DND-41 (cell line): ENCODE measurements around the gene RHEX.
"Not testable (repeated sequence)": the region's sequence is repeated elsewhere in the genome, so short reads cannot be mapped to it uniquely, and the experiment has no call there.

Experiments used
- ATAC-seq: fragments of 200-7000 bp; cut with Tn5 transposase; 3 replicates; pipeline ENCODE4 v1.9.1; 2021; ENCODE audit warnings: low read depth; ENCODE audit not compliant: insufficient read depth
- DNase-seq: peaks from one replicate; pipeline ENCODE4 v3.0.0-alpha.2; 2020
- H2AFZ ChIP-seq: 2 replicates; pipeline ENCODE4 v1.6.0; 2012; ENCODE audit warnings: low read depth, low read length
- H3K27ac ChIP-seq: 2 replicates; pipeline ENCODE4 v1.5.1; 2012; ENCODE audit warnings: low read length, inconsistent platforms
- H3K27me3 ChIP-seq: fragments of 200-600 bp; sonication (generic); 2 replicates; pipeline ENCODE4 v1.6.0; 2012; ENCODE audit warnings: low read length, mild to moderate bottlenecking, inconsistent platforms; ENCODE audit not compliant: insufficient read depth, poor library complexity
- H3K36me3 ChIP-seq: 2 replicates; pipeline ENCODE4 v1.5.1; 2012; ENCODE audit warnings: low read length, inconsistent platforms; ENCODE audit not compliant: insufficient read depth
- H3K4me1 ChIP-seq: 2 replicates; pipeline ENCODE4 v1.5.1; 2012; ENCODE audit warnings: mild to moderate bottlenecking, low read length; ENCODE audit not compliant: insufficient read depth
- H3K4me2 ChIP-seq: 2 replicates; pipeline ENCODE4 v1.6.0; 2012; ENCODE audit warnings: mild to moderate bottlenecking, moderate library complexity, low read length, inconsistent platforms; ENCODE audit not compliant: insufficient read depth
- H3K4me3 ChIP-seq, 2 experiments: fragments of 200-600 bp in 1 of 2; shearing (Covaris generic) in 1 of 2; 2 replicates each; pipeline ENCODE4 v1.5.1; 2012 to 2016; ENCODE audit warnings: inconsistent platforms in 2 of 2, low read length in 2 of 2, mild to moderate bottlenecking in 2 of 2, low read depth in 1 of 2, moderate library complexity in 1 of 2
- H3K79me2 ChIP-seq: 2 replicates; pipeline ENCODE4 v1.6.0; 2012; ENCODE audit warnings: low read length, inconsistent platforms; ENCODE audit not compliant: insufficient read depth
- H3K9ac ChIP-seq: 2 replicates; pipeline ENCODE4 v1.6.0; 2012; ENCODE audit warnings: low read depth, mild to moderate bottlenecking, inconsistent platforms, low read length, moderate library complexity
- H3K9me3 ChIP-seq: 2 replicates; pipeline ENCODE4 v1.5.1; 2012; ENCODE audit warnings: low read length, moderate library complexity, mild to moderate bottlenecking, inconsistent platforms; ENCODE audit not compliant: insufficient read depth, severe bottlenecking
- H4K20me1 ChIP-seq: 2 replicates; pipeline ENCODE4 v1.6.0; 2012; ENCODE audit warnings: low read length; ENCODE audit not compliant: insufficient read depth
- EZH2 ChIP-seq: IDR thresholded peaks from 3 replicates; pipeline ENCODE4 v1.6.1; 2012; ENCODE audit warnings: borderline replicate concordance, low read depth, mild to moderate bottlenecking, moderate library complexity, low read length, inconsistent platforms; ENCODE audit not compliant: severe bottlenecking
- TF ChIP-seq, protein P1 (sequence below): IDR thresholded peaks from 2 replicates; pipeline ENCODE4 v1.5.1; 2012; ENCODE audit warnings: borderline replicate concordance, low read length, moderate library complexity, mild to moderate bottlenecking; ENCODE audit not compliant: poor library complexity, severe bottlenecking; ENCODE audit errors: extremely low read depth

The RHEX gene

DNA sequence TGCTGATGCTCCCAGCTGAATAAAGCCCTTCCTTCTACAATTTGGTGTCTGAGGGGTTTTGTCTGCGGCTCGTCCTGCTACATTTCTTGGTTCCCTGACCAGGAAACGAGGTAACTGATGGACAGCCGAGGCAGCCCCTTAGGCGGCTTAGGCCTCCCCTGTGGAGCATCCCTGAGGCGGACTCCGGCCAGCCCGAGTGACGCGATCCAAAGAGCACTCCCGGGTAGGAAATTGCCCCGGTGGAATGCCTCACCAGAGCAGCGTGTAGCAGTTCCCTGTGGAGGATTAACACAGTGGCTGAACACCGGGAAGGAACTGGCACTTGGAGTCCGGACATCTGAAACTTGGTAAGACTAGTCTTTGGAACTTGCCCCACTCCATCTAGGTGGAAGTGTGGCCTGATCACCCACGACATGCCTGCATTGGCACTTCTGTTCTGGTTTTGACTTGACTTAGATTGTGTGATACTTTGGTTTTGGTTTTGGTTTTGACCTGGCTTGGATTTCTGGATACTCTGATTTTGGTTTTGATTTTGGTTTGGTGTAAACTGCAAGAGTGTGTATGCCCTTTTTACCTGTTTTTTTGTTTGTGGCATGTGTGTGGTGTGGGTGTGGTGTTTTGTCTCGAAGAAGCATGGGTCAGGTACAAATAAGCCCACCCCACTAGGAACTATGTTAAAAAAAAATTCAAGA, at the start of gene RHEX:
TSS of gene RHEX (plus strand) at position 255 of the 692 bp plus-strand sequence. CDS start 44,656 bp downstream, outside the sequence.
- H3K79me2 ChIP-seq, H2AFZ ChIP-seq, H3K4me3 ChIP-seq, H3K4me2 ChIP-seq, H3K4me1 ChIP-seq, ATAC-seq, H3K9ac ChIP-seq, DNase-seq, H3K27ac ChIP-seq, H4K20me1 ChIP-seq, H3K9me3 ChIP-seq, H3K36me3 ChIP-seq: not testable (repeated sequence)
- H3K27me3 ChIP-seq = peaks cover 15% of the 10 kb centered on the region

GRCh38 chr1:206003854-206004800, 48.8 kb upstream of the RHEX start:
- DNase-seq = no peak
- Histone ChIP-seq H3K27me3 (no peaks in the 10 kb centered on the region), H3K9me3 (no peaks in the 10 kb centered on the region), H4K20me1 (no peaks in the 10 kb centered on the region), H3K9ac (no peak overlapping the region), H3K4me3 (no peak overlapping the region), H3K27ac (no peak overlapping the region), H3K4me1 (no peaks in the 10 kb centered on the region), H3K36me3 (no peaks in the 10 kb centered on the region), H3K79me2 (no peaks in the 10 kb centered on the region), H3K4me2 (no peak overlapping the region), H2AFZ (no peak overlapping the region)
- TF ChIP-seq, protein P1, sequence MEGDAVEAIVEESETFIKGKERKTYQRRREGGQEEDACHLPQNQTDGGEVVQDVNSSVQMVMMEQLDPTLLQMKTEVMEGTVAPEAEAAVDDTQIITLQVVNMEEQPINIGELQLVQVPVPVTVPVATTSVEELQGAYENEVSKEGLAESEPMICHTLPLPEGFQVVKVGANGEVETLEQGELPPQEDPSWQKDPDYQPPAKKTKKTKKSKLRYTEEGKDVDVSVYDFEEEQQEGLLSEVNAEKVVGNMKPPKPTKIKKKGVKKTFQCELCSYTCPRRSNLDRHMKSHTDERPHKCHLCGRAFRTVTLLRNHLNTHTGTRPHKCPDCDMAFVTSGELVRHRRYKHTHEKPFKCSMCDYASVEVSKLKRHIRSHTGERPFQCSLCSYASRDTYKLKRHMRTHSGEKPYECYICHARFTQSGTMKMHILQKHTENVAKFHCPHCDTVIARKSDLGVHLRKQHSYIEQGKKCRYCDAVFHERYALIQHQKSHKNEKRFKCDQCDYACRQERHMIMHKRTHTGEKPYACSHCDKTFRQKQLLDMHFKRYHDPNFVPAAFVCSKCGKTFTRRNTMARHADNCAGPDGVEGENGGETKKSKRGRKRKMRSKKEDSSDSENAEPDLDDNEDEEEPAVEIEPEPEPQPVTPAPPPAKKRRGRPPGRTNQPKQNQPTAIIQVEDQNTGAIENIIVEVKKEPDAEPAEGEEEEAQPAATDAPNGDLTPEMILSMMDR = no peak
- ATAC-seq = no peak

DNA sequence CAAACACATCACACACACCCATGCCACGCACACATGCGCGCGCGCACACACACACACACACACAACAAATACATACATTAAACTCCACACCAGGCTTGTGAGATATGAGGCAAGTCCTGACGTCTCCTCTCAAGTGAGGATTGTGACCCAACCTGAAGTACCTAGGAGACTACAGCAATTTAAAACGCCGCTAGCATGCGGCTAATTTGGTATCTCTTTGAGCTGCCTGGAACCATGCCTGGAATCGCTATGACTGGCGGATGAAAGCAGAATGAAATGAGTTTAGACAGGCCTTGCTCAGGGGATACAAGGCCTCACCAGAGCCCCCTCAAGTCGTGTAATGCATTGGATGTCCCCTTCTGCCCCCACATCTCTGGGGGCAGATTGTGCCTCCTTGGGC, 48.1 kb upstream of the RHEX start:
- DNase-seq = no peak

DNA sequence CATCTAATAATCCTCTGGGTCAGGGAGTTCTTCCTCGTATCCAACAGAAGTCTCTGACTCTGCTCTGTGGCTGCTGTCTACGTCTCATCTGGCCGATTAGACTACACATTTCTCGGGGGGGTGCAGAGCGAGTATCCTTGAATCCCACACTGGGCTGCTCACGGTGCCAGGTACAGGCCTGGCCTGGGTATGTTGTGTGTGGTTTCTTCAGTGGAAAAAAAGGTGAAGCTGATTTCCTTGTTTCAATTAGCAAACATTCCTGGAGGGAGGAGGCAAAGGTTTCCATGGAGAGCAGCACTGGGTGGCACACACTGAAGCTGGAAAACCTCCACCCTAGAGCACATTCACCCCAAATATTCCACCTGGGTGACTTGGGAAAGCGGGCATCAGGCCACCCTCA, 47.7 kb upstream of the RHEX start:
- TF ChIP-seq EZH2 = no peak
- TF ChIP-seq, protein P1 = no peak
- Histone ChIP-seq H3K79me2 (no peaks in the 10 kb centered on the region), H3K36me3 (no peaks in the 10 kb centered on the region), H3K4me3 (no peak overlapping the region), H3K9ac (no peak overlapping the region), H3K27ac (no peak overlapping the region), H3K4me2 (no peak overlapping the region), H4K20me1 (no peaks in the 10 kb centered on the region), H2AFZ (no peak overlapping the region), H3K4me1 (no peaks in the 10 kb centered on the region), H3K27me3 (no peaks in the 10 kb centered on the region), H3K9me3 (no peaks in the 10 kb centered on the region)
- no peak for DNase-seq
- no peak for ATAC-seq

More for the DNA sequence above, 48.1 kb upstream of the RHEX start:
- Histone ChIP-seq H3K4me2 (no peak overlapping the region), H3K27me3 (no peaks in the 10 kb centered on the region), H3K4me1 (no peaks in the 10 kb centered on the region), H3K27ac (no peak overlapping the region), H3K79me2 (no peaks in the 10 kb centered on the region), H3K9me3 (no peaks in the 10 kb centered on the region), H4K20me1 (no peaks in the 10 kb centered on the region), H3K36me3 (no peaks in the 10 kb centered on the region), H3K9ac (no peak overlapping the region), H3K4me3 (no peak overlapping the region), H2AFZ (no peak overlapping the region)
- TF ChIP-seq EZH2 = no peak
- TF ChIP-seq, protein P1 = no peak
- no peak for ATAC-seq
